Limb (tissue), 2 donors: ENCODE data around the gene FLYWCH2.
"Not testable (repeated sequence)": the region's sequence is repeated elsewhere in the genome, so short reads cannot be mapped to it uniquely, and the experiment has no call there.

ENCODE experiments used
- DNase-seq, 2 donors: peaks; one replicate each; pipeline ENCODE4 v3.0.0-alpha.2; 2016; ENCODE audit errors: extremely low spot score in 2 of 2

Gene FLYWCH2

DNA sequence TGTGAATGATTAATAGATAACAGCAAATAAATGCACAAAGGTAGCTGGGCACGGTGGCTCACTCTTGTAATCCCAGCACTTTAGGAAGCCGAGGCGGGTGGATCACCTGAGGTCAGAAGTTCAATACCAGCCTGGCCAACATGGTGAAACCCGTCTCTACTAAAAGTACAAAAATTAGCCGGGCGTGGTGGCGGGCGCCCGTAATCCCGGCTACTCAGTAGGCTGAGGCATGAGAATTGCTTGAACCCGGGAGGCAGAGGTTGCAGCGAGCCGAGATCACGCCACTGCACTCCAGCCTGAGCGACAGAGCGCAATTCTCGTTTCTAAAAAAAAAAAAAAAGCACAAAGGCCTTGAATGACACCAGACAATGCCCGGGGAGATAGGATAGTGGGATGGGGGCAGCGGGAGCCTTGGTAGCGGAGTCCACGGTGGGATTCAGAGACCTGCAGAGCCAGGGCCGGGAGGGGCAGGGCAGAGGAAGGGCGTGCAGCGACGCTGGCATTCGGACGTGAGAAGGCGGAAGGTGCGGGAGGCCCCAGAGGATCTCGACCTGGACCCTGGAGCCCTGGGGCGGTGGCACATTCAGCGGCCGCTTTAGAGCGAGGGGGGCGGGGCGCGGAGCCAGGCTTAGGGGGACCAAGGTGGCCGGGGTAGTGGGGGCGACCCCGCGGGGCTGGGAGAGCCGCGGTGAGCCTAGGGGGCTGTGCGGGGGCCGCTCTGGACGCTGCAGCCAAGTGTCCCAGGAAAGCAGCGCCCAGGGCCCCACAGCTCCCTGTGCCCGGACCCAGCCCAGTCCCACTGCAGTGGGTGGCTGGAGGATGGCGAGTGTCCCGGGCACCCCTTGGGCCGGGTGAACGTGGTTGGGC, 999 bp upstream of the FLYWCH2 start:
- no peak for DNase-seq

DNA sequence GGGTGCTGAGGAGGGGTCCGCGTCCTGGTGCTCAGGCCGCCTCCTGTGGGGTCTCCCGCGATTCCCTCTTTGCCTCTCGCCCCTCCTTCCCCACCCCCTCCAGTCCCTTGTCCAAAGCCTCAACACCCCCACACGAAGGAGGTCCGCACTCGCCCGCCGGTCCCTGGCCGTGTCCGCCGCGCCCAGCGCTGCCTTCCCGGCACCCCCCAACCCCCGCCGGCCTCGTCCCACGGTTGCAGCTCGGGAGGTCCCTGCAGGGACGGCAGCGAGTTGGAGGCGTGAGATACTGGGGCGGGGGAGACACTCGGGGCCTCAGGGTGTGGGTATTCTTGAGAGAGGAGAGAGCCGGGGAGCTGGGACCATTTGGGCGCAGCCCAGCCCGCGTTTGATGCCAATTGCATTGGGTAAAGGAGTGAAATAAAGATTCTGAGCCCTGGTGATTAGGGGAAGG, 468 bp downstream of the FLYWCH2 start:
- no peak for DNase-seq

DNA sequence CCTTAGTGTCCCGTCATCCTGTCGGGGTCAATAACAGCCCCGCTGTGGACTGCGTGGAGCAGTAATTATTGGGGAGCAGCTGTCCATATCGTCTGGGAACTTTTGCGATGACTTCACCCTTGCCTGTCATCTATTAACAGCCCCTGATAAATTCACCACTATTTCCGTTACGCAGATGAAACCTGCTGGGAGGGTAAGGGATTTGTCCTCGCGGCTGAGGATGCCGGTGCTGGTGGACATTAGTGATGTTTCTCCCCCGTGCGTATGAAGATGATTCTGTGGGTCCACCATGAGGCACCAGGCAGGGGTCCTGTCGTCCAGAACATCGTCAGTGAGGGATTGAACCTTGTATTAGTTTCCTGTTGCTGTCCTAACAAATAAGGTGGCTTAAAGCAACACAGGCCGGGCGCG, 1.0 kb downstream of the FLYWCH2 start:
- DNase-seq: no peak

DNA sequence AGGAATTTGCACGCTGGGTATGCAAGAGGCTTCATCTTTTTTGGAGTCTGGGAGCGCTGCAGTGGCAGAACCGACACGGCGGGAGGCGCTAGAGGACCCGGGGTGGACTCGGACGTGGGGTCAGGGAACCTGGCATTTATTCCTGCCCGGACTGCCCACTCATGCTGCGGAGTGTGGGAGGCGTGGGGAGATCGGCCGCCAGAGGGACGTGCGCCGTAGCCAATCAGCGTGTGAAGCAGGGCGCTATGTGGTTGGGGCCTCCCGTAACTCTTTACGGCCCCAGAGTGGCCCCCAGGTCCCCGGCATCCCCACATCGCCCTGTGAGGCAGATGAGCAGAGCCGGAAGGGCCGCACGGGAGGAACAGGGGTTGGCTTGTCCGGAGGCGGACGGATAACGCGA, 11.2 kb downstream of the FLYWCH2 start:
- DNase-seq: no peak

DNA sequence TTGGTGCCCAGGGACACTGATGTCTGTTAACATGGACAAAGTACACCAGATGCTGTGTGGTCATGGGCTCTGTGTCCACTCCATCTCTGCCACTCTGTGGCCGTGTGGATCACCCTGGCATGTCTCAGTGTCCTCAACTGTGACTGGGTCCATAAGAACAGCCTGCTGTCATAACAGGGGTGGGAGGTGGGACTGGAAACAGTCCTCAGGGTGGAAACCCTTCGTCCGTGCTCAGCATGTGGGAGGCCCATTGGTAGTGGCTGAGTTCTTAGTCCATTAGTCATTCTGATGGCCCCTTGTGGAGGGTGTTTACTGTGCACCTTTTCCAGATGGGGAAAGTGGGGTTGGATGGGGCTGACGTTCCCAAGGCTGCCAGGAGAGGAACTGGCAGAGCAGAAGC, 12.8 kb downstream of the FLYWCH2 start:
- no peak for DNase-seq

DNA sequence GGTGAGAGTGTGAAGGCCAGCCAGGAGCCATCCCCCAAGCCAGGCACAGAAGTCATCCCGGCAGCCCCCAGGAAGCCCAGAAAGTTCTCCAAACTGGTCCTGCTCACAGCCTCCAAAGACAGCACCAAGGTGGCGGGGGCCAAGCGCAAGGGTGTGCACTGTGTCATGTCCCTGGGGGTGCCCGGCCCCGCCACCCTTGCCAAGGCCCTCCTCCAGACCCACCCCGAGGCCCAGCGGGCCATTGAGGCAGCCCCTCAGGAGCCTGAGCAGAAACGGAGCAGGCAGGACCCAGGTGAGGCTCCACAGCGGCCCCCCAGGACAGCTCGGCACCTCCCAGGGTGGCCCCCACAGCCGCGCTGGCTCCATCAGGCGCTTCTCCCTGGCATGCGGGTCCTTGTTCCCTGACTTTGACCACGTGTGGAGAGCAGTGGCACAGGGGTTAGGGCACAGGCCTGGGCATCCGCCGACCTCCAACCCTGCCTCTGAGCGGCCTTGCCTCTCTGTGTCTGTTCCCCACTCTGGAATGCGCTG, 13.5 kb downstream of the FLYWCH2 start:
- DNase-seq: no peak

DNA sequence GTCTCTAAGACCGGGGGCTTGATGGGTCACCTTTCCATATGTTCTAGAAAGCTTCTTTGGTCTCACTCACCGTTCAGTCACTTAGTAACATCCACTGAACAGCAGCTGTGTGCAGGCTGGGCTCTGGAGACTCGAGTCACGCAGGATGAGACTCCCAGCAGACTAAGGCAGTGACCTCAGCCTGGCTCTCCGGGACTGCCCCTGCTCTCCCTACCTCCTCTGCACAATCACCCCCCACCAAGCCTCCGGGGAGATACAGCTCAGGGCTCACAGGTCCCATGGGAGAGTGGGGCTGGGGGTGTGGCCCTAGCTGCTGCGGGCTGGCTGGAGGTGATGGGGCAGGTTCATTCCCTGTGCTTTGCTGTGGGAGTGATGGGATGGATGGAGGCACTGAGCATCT, 14.1 kb downstream of the FLYWCH2 start:
- DNase-seq: no peak

DNA sequence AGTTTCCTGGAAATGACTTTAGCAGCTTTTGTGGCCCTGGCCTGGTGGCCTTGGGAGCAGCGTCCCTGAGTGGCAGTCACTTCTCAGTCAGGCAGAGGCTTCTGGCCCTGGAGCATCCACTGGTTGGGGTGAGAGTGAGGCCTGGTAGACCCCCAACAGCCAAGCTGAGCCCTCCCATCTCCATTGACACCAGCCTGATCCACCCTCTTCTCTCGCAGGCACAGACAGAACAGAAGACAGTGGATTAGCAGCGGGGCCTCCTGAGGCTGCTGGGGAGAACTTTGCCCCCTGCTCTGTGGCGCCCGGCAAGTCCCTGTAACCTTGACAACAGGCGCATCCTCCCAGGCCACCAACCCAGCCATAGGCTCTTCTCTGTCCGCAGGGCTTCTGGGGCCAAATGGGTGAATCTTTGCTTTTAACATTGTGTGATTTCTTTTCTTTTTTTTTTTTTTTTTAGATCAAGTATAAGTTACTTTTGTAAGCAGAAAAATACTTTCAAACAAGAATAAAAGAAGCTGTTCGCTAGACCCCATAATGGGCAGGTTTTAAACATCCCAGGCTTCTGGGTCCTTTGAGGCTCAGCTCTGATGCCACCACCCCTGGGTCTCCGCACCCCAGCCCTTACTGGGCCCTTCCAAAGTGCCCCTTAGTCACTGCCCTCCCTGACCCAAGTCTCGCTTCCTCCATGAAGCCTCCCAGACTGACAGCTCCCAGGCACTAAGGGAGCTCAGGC, 16.0 kb downstream of the FLYWCH2 start:
- DNase-seq: no peak

DNA sequence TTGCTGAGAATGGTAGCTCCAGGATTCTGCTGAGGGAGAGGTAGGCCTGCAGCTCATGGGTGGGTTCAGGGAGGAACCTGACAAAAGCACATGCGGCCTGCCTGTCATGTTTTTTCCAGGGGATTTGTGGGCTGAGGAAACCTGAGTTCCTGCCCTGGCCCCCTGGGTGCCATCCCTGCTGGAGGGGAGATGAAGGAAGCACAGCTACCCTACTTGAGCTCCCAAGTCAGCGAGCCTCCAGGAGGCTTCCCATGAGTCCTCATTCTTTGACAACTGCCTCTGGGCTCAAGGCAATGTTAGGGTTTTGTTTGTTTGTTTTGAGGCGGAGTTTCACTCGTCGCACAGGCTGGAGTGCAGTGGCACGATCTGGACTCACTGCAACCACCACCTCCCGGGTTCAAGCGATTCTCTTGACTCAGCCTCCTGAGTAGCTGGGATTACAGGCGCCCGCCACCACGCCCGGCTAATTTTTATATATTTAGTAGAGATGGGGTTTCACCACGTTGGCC, 16.6 kb downstream of the FLYWCH2 start:
- no peak for DNase-seq

DNA sequence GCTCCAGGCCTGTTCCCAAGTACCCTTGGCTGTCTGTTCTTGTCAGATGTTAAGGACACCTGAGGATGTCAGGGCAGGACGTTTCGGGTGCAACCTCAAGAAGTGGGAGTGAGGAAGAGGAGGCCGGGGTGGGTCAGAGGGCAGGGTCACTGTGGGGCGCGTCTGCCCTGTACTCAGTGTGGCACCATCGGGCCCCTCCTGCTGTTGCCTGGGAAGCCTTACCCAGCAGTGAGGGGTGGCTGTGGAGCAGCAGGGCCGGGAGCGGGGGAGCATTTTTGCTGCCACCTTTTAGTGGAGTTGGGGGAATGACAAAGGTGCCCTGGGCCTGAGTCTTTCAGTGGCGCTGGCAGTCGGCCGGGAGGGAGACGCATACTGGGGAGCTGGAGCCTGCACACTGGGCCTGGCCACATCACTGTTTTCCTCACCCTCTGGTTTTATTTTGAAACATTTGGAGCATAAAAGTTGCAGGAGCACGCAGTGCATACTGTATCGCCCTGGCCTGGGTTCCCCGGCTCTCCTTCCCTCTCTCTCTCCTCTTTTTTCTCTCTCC, 17.6 kb downstream of the FLYWCH2 start:
- DNase-seq: no peak

DNA sequence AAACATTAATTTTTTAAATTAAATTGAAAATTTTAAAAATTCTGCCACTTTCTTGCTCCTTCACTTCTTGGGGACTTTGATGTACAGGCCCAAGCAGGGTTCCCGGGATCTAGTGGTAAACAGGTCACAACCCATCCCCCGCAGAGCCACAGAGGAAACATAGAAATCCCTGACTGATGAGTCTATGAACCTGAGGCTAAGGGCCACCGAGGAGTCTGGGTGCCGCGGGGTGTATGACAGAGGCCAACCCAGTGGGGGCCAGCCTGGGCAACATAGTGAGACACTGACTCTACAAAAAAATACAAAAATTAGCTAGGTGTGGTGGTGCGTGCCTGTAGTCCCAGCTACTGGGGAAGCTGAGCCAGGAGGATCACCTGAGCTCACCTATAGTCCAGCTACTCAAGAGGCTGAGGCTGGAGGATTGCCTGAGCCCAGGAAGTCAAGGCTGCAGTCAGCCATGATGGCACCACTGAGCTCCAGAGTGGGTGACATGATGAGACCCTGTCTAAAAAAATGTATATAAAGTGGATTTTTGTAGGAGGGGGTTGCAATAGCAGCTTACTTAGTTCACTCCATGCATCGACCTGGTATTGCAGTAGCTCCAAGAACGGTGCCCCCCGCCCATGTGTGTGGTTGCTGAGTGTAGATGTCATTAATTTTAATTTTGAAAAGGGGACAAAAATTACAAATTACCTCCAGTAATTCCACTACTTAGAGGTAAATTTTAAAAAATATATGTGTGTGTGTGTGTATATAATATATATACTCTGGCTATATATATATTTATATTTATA, 19.5 kb downstream of the FLYWCH2 start:
- DNase-seq: no peak

DNA sequence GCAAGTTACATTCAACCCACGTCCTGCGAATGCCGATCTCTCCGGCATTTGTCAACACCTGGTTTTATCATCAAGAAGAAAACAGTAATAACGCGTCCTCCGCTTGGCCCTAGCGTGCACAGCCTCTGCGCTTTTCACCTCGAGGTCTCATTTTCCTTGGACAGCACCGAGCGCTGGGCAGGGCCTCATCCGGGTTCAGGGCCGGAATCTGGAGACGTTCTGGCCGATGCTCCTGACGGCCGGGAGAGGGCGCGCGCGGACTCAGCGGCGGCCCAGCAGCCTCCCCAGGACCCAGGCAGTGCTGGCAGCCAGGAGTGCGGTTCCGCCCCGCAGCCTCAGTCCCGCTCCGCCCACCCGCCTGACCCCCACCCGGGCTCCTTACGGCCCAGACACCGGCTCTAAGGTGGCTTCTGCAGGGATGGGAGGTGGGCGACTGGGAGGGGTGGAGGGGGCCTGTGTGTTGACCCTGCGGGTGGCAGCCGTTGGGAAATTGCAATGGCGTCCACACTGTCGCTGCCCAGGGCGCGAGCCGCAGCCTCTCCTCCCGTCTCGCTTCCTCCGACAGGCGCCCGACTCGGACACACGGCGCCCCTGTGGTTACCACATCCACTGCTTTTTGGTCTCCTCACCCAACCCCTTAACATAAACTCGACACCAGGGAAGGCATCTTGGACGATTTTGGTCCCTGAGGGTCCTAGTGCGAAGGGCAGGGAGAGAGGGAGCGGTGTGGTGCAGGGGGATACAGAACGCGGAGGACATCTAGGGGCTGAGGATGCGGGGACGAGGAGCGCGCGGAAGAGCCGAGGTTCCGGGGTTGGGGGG, 21.3 kb downstream of the FLYWCH2 start:
- DNase-seq: peak; percentile 90 to 91

DNA sequence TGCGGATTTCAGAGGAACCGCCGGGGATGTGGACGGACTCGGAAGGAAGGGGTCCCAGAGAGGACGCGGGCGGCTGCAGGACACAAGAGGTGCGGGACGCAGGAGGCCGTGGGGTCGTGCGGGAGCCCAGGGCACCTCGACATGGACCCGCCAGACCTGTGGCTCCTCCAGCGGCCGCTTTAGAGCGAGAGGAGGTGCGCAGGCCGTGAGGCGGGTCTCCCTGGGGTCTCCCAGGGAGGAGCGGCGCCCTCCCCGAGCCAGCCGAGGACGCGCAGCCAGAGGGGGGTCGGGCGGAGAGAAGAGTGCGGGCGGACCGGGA, 21.9 kb downstream of the FLYWCH2 start:
- no peak for DNase-seq

DNA sequence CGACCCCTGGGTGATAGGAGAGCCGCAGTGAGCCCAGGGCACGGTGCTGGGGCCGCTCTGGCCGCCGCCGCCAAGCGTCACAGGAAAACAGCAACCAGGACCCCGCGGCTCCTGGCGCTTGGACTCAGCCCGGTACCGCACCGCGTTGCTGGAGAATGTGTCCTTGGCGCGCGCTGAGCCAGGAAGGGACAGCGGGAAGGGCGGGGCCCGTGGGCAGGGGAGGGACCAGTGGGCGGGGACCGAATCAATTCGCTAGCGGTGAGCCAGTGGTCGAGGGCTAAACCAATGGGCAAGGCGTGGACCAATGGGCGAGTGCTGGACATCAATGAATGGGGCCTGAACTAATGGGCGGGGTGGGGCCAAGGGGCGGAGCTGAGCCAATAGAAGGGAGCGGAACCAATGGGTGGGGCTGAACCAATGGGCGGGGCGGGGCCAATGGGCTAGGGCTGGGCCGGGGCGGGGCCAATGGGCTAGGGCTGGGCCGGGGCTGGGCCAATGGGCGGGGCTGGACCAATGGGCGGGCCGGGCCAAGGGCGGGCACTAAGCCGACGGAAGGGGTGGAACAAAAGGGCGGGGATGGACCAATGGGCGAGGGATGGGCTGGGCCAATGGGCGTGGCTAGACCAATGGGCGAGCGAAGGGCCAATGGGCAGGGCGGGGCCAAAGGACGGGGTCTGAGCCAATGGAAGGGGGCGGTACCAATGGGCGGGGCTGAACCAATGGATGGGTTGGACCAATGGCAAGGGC, 22.4 kb downstream of the FLYWCH2 start:
- DNase-seq: peak; percentile 92 to 93

DNA sequence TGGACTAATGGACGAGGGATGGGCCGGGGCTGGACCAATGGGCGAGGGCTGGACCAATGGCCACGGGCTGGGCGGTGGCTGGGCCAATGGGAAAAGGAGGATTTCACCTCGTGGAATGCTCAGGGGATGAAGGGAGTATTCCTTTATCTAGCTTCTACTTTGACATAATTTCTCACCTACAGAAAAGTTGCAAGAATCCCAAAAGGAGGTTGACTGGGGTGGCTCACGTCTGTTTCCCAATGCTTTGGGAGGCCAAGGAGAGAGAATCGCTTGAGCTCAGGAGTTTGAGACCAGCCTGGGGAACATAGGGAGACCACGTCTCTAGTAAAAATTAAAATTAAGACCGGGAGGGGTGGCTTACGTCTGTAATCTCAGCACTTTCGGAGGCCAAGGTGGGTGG, 23.0 kb downstream of the FLYWCH2 start:
- no peak for DNase-seq

DNA sequence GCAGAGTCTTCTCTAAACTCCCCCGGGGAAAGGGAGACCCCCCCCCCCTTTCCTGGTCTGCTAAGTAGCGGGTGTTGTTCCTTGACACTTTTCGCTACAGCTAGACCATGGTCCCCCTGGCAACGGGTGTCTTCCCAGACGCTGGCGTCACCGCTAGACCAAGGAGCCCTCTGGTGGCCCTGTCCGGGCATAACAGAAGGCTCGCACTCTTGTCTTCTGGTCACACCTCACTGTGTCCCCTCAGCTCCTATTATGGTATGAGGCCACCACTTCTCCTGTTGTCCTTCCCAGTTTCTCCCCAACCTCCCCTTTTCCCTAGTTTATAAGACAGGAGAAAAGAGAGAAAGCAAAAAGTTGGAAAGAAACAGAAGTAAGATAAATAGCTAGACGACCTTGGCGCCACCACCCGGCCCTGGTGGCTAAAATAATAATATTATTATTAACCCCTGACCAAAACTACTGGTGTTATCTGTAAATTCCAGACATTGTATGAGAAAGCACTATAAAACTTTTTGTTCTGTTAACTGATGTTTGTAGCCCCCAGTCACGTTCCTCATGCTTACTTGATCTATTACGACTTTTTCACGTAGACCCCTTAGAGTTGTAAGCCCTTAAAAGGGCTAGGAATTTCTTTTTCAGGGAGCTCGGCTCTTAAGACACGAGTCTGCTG, 24.2 kb downstream of the FLYWCH2 start:
- DNase-seq: not testable (repeated sequence)

DNA sequence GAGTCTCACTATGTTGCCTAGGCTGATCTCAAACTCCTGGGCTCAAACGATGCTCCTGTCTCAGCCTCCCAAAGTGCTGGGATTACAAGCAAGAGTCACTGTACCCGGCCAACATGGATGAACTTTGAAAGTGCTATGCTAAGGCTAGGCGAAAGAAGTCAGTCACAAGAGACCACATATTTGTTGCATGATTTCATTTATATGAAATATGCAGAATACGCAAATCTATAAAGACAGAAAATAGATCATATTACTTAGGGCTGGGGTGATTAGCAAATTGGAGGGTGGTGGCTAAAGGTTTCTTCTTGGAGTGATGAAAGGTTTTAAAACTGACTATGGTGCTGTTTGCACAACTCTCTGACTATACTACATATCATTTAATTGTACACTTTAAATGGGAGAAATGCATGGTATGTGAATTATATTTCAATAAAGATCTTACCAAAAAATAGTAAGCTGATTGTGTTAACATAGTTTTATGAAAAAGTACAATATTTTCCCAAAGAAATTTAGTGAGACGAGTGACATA, 27.5 kb downstream of the FLYWCH2 start:
- DNase-seq: no peak

DNA sequence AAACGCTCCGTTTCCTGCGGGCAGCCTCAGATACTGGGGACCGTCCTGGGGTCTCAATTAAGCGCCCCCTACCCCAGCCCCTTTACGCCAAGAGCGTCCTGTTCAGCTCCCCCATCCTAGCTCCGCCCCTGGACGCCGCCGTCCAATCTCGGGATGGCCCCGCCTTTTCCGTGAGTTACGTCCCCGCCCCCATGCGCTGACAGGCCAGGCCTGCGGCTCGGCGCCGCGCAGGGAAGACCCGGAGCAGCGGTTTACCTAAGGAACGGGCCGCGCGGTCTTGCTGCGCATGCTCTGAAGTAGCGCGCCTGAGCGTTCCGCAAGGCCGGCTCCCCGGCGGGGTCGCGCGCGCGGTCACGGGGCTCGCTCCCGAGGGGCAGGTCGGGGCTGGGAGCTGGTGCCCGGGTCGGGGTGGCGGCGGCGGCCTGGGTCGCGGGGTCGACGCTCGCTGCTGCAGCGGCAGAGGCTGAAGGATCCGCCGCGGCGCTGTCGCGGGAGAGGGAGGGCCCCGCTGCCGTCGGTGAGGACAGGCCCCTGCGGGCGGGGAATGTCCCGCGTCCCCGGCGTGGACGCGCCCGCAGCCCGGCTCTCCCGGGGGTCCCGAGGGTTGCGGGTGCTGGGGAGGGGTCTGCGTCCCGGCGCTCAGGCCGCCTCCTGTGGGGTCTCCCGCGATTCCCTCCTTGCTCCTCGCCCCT, 28.8 kb downstream of the FLYWCH2 start, which contains the start of gene FLYWCH1:
Gene FLYWCH1, plus strand, starts transcription at position 294 of the 692 bp plus-strand sequence. CDS start 17,755 bp downstream, outside the sequence.
- peak; percentile 98 to 99 for DNase-seq
